Measurements from ENCODE around the gene ICE1.
"Not testable (repeated sequence)": the region's sequence is repeated elsewhere in the genome, so short reads cannot be mapped to it uniquely, and the experiment has no call there.

The ICE1 gene

GRCh38 chr5:5481206-5481605, 58.7 kb downstream of the ICE1 start:
- H3K27ac ChIP-seq: peak overlapping the region in 1 of 21 experiments; percentile 48
- H3K4me3 ChIP-seq: no peak overlapping the region

GRCh38 chr5:5481633-5482032, 59.2 kb downstream of the ICE1 start:
- Histone ChIP-seq H3K27ac (no peak overlapping the region), H3K4me3 (no peak overlapping the region)

GRCh38 chr5:5483350-5483749, 60.9 kb downstream of the ICE1 start:
- Histone ChIP-seq H3K4me3 (no peak overlapping the region), H3K27ac (no peak overlapping the region)

GRCh38 chr5:5483880-5484598, 61.6 kb downstream of the ICE1 start:
- Histone ChIP-seq H3K27ac (no peak overlapping the region), H3K4me3 (no peak overlapping the region)

- Histone ChIP-seq H3K4me3 (no peak overlapping the region), H3K27ac (no peak overlapping the region)
Measured at GRCh38 chr5:5486122-5486521, 63.6 kb downstream of the ICE1 start.

GRCh38 chr5:5487585-5488360, 65.3 kb downstream of the ICE1 start:
- Histone ChIP-seq H3K4me3 (no peak overlapping the region), H3K27ac (no peak overlapping the region)

GRCh38 chr5:5490774-5491347, 68.4 kb downstream of the ICE1 start:
- H3K27ac ChIP-seq: no peak overlapping the region
- no peak overlapping the region for H3K4me3 ChIP-seq

- Histone ChIP-seq H3K27ac (no peak overlapping the region), H3K4me3 (no peak overlapping the region)
Measured at GRCh38 chr5:5492087-5492933, 69.8 kb downstream of the ICE1 start.

GRCh38 chr5:5492934-5493271, 70.4 kb downstream of the ICE1 start:
- not testable (repeated sequence) for H3K4me3 ChIP-seq, H3K27ac ChIP-seq

GRCh38 chr5:5494489-5495402, 72.3 kb downstream of the ICE1 start:
- H3K27ac ChIP-seq: no peak overlapping the region

GRCh38 chr5:5497152-5497788, 74.8 kb downstream of the ICE1 start:
- Histone ChIP-seq H3K27ac (no peak overlapping the region), H3K4me3 (no peak overlapping the region)

More at GRCh38 chr5:5494489-5495402, 72.3 kb downstream of the ICE1 start:
- peak overlapping the region in 1 of 7 experiments; percentile 3 for H3K4me3 ChIP-seq

GRCh38 chr5:5499442-5499841, 77.0 kb downstream of the ICE1 start:
- Histone ChIP-seq H3K4me3 (no peak overlapping the region), H3K27ac (no peak overlapping the region)

GRCh38 chr5:5504325-5504724, 81.8 kb downstream of the ICE1 start:
- Histone ChIP-seq H3K4me3 (no peak overlapping the region), H3K27ac (no peak overlapping the region)

- Histone ChIP-seq H3K4me3 (no peak overlapping the region), H3K27ac (no peak overlapping the region)
Measured at GRCh38 chr5:5505815-5506214, 83.3 kb downstream of the ICE1 start.

- no peak overlapping the region for H3K4me3 ChIP-seq
- no peak overlapping the region for H3K27ac ChIP-seq
Measured at GRCh38 chr5:5508391-5508790, 85.9 kb downstream of the ICE1 start.

GRCh38 chr5:5511904-5512416, 89.5 kb downstream of the ICE1 start:
- H3K27ac ChIP-seq: no peak overlapping the region
- H3K4me3 ChIP-seq: no peak overlapping the region

- no peak overlapping the region for H3K4me3 ChIP-seq
Measured at GRCh38 chr5:5512543-5512942, 90.1 kb downstream of the ICE1 start.

GRCh38 chr5:5520622-5521021, 98.1 kb downstream of the ICE1 start:
- not testable (repeated sequence) for H3K27ac ChIP-seq, H3K4me3 ChIP-seq

More at GRCh38 chr5:5512543-5512942, 90.1 kb downstream of the ICE1 start:
- H3K27ac ChIP-seq: no peak overlapping the region

Data from skin epidermis (tissue), 12 donors.